NOMO-1 treated with dmso at 0.1 percent for 144 hours (cell line): ENCODE measurements around the gene TRMT61A.

Source experiments
- DNase-seq: peaks from one replicate; lab custom pipeline; 2025; ENCODE audit not compliant: unreplicated experiment; lab: John Stamatoyannopoulos, UW

TRMT61A gene

GRCh38 chr14:103545915-103546651, 17.1 kb downstream of the TRMT61A start:
- no peak for DNase-seq

GRCh38 chr14:103546652-103547454, 17.9 kb downstream of the TRMT61A start:
- DNase-seq, result peak; percentile 14

GRCh38 chr14:103547455-103547940, 18.5 kb downstream of the TRMT61A start:
- DNase-seq, result no peak

GRCh38 chr14:103547941-103548462, 19.0 kb downstream of the TRMT61A start:
- no peak for DNase-seq

- DNase-seq, result no peak
These were observed 19.7 kb downstream of the TRMT61A start for GRCh38 chr14:103548463-103549351.

- DNase-seq, result no peak
These were observed 20.6 kb downstream of the TRMT61A start for GRCh38 chr14:103549361-103550311.

GRCh38 chr14:103550451-103551337, 21.7 kb downstream of the TRMT61A start:
- no peak for DNase-seq

- DNase-seq, result no peak
These were observed 22.4 kb downstream of the TRMT61A start for GRCh38 chr14:103551338-103551762.

- no peak for DNase-seq
These were observed 23.2 kb downstream of the TRMT61A start for GRCh38 chr14:103552011-103552845.

- DNase-seq, result no peak
These were observed 23.8 kb downstream of the TRMT61A start for GRCh38 chr14:103552846-103553210.

- DNase-seq, result no peak
These were observed 26.8 kb downstream of the TRMT61A start for GRCh38 chr14:103555559-103556337.

- DNase-seq, result no peak
These were observed 28.2 kb downstream of the TRMT61A start for GRCh38 chr14:103556946-103557758.

GRCh38 chr14:103558071-103558882, 29.3 kb downstream of the TRMT61A start:
- DNase-seq, result no peak

GRCh38 chr14:103559766-103560165, 30.8 kb downstream of the TRMT61A start:
- DNase-seq, result no peak

GRCh38 chr14:103560691-103561090, 31.7 kb downstream of the TRMT61A start:
- DNase-seq, result no peak
